NCI-H748 treated with DMSO at 0.1 percent for 48 hours (cell line): ENCODE measurements around the gene CPZ.
"Not testable (repeated sequence)": the region's sequence is repeated elsewhere in the genome, so short reads cannot be mapped to it uniquely, and the experiment has no call there.

Experiments
- DNase-seq: peaks from one replicate; lab custom pipeline; 2025; lab: John Stamatoyannopoulos, UW

The CPZ gene

DNA sequence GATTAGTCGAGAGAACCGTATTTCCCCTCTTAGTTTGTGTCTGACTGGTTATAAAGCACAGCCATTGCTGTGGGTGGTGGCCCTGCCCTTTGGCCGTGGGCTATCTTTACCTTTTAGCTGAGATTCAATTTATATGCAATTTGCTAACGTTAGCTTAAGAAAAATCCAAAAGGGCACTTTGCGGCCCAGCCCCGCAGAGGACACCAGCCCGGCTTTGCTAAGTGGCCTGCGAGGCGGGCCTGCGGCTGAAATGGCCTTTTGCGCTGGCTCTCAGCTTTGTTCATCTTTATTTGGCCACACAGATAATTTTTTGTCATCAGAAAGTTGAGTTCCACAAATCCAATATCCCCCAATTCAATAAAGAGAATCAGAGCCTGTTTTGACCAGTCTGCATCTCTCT lies 48.3 kb downstream of the CPZ start:
- DNase-seq = no peak

DNA sequence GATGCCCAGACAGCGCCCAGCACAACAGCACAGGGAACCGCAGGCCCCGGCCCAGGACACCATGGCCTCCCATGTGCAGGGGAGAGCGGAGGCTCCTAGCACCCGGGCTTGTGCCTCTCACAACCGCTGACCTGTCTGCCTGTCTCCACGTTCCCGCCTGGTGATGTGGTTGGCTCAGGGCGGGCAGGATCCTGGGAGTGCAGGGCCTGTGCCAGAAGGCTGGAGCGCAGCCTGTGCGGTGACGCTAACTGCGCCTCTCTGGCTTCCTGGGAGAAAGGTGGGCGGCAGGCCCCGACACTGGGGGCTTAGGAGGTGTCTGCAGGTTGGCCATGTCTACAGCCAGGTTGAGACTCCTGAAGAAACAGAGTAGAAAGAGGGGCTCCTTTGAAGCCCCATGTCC lies 48.7 kb downstream of the CPZ start:
- no peak for DNase-seq

DNA sequence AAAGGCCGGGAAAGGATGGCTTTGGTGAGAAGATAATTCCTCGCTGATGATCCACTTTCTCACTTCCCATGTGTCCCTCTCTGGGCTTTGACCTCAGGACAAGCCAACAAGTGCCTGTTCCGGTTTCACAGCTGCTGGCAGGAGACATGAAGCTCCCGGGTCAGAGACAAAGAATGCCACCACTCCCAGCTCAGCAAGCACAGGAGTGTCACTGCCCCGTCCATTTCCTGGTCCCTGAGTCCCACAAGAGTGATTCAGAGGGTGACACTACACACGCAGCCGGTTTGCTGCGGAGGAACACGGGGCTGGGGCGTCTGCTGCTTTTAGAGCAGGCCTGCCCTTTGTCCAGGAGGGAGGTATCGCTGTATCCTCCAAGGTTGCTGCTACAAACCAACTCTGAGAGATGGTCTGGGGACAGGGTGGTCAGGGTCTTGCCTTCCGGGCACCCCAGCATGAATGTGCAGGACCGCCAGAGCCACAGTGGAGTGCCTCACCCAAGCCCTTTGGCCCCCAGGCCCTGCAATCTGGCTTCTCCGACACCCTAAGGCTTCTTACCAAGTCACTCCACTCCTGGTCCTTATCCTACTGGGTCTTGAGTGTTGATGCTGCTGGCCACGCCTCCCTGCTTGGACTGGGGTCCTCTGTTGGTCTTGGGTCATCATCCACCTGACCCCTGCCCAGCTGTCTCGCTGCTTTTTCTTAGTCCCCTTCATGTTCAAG lies 49.5 kb downstream of the CPZ start:
- no peak for DNase-seq

DNA sequence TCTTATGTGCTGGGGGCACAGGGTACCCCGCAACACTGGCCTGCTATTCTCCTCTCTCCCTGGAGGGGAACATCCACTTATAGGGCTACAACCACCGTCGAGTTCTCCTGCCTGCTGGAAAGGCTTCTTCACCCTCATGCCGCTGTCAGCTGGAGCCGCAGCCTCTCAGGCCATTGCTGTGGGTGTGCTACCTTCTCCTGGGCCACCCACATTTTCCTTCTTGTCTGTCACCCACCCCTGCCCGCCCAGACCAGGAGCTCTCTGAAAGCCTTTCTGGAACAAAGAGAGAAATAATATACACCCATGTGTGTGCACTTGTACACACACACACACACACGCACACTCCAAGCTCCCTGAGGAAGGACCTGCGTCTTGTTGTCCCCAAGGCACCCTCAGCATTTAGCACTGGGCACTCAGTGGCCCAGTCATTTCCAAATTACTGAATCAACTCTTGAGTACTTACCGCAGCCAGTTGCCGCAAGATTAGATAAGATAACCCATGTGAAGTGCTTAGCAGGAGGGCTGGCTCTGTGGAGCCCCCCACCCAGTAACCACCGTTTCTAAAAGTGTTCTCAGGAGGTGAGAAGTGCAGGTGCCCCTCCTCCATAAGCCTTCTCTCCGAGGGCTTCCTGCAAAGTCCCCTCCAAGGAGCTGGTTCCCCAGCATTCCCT lies 50.2 kb downstream of the CPZ start:
- DNase-seq = no peak

DNA sequence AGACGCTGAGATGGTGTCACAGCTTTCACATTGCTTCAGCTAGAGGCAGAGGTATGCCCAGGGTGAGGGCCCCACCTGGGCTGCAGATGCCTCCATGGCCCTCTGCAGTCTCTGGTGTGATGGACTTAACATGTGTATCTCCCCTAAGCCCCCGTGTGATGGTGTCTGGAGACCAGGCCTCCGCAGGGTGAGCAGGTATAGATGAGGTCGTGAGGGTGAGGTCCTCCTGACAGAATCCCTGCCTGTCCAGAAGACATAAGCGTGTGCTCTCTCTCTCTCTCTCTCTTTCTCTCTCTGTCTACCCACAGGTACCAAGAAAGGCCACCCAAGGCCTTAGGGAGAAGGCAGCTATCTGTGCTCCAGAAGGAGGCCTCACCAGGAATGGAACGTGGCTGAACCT lies 50.9 kb downstream of the CPZ start:
- DNase-seq = no peak

DNA sequence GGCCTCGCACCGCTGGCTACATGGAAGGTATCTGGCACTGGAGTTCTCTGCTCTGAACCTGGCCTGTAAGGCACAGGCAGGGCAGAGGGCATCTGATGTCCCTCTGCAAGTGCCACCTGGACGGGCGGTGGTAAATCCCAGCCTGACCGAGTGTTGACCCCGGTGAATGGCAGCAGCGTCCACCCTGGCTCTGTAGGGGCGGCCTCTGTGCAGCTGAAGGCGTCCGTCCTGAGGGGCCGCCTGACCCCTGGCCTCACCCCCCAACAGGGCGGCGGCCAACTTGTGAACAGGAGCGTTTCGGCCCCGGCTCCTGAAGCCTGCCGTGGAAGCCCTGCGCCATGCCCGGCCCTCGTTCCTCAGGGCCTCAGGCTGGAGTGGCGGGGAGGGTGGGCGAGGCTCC lies 51.4 kb downstream of the CPZ start:
- no peak for DNase-seq

DNA sequence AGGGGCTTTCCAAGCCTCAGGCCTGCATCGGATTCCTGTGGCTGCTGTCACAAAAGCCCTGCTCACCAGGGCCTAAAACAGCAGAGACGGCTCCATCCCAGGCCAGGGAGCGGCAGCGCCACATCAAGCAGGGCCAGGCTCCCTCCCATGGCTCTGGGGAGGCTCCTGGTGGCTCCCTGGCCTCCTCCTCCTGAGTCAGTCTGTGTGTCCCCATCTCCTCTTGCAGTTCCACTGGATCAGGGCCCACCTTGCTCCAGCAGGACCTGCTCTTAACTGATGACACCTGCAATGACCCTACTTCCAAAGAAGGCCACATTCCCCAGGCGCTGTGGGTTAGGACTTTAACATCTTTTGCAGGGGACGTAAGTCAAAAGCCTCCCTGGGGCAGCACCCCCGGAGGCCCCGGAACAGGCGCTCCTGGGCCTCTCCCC lies 51.9 kb downstream of the CPZ start:
- no peak for DNase-seq

DNA sequence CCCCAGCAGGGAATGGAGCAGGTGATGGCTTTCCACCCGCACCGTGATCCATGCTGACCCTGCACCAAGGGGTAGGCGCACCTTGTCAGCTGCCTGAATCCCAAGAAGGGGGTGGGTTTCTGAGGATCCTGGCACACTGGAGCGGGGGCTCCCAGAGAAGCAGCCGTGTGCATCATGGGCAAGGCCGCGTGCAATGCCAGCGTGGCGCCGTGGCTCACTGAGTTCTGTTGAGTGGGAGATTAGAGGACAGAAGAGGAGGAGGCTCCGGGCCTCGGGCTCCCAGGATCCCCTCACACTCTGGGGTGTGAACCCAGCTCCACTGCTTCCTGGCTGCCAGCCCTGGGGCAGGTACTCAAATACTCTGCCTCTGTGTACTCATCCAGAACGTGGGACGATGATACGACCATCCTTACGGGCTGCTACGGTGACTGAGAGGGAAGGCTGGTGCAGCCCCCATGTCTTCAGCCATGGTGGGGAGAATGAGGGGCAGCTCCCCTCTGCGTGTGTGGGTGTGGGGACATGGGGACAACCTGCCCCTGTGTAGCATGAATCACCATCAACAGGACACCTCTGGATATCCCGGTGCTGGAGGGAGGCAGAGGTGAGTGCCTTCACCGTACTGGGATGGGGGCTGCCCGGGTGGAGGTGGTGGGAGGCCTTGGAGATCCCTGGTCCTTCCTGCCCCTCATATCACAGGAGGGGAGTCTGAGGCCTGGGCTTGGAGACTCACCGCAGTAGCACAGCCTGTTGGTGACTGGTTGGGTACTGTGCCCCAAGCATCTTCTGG lies 52.6 kb downstream of the CPZ start:
- no peak for DNase-seq

DNA sequence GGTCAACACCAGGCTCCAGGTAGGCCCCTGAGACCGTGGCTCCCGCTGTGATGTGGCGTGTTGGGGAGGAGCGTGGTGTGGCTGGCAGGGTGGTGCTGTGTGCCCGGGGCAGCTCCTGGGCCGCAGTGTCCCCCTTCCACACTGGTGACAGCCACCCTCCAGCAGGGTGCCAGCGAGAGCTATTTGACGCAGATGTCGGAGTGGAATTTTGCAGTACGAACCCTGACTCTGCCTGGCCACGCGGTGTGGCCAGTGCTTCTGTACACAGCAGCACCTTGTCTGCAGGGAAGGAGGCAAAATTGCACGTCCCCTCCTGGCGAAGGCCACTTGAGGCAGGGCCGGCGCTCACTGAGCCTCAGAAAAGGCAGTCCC lies 53.2 kb downstream of the CPZ start:
- no peak for DNase-seq

DNA sequence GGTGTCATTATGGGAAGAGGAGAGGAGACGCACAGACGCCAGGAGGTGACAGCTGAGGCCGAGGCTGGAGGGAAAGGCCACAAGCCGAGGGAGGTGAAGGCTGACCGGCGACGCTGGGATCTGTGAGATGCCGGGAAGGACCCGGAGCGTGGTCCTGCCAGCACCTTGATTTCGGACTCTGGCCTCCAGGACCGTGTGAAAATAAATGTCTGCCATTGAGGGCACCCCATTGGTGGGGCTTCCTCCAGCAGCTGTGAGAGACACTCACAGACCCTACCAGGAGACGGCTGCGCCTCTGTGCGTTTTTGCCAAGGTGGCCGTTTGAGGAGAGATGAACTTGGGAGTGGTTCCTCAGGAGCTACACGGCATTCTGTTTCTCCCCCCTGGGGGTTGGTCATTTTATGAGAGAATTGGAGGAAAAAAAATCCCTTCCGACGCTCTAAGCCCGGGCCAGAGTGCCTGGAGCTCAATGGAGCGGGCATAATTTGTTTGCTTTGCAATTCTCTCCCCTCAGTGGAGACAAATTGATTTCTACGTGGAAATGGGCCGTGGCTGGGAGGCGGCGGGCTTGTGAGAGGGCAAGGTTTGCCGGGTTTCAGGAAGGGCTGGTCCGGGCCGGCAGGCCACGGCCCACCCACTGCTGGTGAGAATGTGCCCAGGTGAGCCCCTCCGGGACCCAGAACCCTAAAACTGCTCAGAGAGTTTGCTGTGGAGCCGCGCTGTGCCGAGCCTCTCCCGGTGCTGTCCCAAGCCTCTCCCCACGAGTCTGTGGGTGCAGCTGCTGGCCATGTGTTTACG lies 53.9 kb downstream of the CPZ start:
- DNase-seq = peak; percentile 0

DNA sequence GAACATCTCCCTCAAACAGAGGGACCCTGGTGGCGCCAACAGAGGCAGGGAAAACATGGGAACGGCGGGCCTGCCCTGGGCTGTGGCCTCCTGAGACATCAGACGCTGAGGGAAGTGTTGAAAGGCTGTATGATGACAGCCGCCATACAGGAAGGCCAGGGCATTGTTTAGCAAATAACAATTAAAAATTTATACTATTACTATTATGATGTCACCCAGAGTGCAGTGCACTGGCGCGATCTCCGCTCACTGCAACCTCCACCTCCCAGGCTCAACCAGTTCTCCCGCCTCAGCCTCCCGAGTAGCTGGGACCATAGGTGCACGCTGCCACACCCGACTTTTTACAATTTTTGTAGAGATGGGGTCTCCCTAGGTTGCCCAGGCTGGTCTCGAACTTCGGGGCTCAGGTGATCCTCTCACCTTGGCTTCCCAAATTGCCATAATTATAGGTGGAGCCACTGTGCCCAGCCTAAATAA lies 54.6 kb downstream of the CPZ start:
- no peak for DNase-seq

DNA sequence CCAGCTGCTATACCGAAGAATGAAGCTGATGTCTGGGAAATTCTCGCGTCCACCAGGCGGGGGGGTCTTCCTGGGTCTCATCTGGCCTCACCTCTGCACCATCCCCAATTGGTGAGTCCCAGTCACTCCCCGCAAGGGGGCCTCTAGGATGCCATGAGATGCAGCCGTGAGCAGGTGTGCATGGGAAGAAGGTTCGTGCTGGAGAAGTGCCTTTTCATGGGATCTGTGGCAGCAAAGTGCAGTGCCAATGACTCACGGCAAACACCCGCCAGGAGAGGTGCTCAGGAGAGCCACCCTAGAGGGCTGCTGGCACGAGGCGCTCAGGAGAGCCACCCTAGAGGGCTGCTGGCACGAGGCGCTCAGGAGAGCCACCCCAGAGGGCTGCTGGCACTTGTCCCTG lies 55.1 kb downstream of the CPZ start:
- DNase-seq = no peak

DNA sequence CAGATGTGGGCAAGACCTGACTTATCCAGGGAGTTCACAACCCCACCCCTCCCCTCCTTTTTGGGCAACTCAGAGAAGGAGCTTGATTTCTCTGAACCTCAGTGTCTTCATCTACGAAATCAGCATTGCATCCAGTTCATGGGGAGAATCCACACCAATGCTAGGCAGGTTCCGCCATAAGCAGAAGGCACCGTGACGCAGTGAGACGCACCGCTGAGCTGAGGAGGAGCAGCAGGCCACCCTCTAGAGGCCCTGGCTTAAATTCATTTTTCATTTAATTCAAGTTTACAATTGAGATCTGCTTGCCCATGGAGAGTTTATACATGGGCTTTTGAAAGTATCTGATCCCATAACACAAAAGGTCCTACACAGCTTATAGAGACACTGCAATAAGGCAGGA lies 55.7 kb downstream of the CPZ start:
- no peak for DNase-seq

DNA sequence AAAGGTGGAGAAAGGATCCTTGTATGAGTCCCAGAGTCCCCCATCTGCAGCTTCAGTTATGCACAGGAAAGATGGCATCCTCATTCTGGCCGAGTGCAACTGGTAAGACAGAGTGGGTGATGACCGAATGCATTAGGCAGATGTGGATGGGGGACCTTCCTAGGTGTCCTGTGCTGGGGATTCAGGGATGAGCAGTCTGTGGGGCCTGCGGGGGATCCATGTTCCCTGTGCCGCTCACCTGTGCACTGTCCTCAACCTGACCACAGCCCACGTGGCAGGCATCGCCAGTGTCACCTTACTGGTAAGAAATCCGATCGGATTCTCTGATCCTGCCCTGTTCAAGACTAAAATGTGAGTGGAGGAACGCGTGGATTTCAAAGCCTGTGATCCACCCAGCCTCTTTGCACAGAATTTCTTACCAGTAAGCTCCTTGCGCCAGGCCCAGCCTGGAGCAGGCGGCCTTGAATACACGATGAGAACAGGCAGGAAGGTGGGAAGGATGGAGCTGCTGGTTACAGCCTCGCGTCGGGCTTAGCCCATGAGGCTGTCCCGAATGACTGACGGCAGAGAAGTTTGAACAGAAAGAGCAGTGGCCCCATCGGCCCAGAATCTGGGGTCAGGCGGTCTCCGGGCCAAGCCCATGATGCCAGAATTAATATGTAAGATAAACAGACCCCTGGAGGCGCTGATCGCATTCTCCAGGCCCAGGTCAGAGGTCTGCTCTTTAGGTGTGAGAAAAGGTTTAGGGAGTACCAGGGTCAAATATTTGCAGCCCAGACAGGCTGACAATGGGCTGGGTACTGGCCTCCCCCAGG lies 56.5 kb downstream of the CPZ start:
- DNase-seq = no peak

DNA sequence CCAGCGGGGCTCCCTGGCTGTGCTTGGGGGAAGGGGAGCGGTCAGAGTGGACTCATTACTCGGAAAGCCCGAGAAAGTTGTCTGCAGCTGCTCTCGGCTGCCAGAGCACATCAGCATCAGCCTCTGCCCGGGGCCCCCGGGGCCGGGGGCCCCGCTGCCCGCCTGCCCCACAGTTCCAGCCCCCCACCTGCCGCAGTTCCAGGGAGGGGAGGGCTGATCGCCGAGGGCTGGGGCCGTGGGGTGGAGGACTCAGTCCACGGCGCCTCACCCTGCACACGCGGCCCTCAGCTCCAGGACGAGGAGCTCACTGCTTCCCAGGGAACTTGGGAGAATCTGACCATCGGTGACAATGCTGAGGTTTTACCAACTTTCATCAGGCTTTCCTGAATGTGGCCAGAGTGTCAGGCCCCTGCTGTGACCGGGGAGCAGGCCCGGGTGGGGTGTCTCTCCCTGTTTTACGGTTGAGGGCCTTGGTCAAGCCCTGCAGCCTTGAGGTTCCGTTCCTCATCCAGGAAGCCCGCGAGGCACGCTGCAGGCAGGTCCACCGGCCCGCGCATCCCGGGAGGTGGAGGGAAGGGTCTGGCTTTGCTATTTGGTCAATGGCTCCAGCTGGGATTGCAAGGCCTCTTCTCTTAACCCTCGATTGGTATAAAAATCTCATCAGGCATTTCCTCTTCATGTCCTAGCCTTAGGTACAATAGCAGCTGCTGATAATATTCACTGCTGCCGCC lies 57.2 kb downstream of the CPZ start:
- DNase-seq = no peak

DNA sequence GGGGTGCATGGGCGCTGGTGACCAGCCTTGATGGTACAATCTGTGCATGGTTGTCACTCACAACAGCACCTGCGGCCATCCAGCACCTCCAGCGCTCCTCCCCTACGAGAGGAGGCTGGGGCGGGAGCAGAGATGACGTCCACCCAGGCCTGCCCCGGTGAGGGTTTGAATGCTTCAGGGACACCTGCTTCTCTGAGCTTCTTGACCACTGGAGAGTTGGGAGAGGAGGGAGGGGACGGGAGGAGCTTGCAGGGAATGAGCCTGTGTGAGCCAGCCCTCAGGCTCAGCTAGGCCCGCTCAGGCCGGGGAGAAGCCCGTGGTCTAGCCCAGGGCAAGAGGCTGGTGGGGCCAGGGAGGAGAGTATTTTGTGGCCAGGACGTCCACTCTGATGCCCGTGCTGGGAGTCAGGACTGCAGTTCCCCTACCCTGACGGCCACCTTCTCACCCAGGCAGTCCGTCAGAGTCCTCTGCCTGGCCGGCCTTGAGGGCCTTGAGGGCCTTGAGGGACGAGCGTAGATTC lies 59.2 kb downstream of the CPZ start:
- DNase-seq = no peak

DNA sequence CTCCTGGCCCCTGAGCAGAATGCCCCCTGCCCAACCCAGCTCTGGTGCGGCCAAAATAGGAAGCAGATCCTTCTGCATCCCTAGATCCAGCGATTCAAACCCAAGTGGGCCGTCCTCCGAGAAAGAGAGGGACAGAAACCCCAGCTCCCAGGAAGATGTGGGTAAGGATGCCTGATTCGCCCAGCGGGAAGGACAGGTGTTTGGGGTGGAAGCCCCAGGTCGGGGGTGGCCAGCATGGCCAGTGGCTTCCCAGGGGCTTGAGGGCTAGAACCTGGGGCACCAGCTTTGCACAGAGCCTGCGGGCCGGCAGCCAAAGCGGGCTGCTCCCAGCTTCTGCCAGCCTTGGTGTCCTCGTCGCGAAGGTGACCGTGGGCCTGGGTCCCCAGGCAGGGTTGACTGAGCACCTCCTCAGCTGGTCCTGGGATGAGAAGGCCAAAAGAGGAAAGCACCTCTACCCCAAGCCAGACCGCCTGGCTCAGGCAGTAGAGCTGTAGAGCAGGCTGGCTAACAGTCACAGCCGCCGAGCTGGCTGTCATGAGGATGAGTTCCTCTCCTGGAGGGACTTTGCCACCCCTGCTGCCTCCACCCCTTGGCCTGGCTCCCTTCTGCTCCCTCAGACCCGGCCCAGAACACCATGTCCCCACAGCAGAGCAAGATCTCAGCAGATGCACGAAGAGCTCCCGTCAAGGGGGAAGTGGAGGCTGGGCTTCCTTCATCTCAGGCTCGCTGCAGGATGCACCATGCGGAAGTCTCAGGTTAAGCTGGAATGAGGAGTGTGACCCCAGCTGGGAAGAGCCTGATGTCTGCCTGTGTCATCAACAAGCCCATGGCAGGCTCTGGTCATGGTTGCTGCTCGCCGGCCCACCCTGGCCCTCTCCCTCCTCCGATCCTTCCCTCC lies 59.9 kb downstream of the CPZ start:
- DNase-seq = no peak

DNA sequence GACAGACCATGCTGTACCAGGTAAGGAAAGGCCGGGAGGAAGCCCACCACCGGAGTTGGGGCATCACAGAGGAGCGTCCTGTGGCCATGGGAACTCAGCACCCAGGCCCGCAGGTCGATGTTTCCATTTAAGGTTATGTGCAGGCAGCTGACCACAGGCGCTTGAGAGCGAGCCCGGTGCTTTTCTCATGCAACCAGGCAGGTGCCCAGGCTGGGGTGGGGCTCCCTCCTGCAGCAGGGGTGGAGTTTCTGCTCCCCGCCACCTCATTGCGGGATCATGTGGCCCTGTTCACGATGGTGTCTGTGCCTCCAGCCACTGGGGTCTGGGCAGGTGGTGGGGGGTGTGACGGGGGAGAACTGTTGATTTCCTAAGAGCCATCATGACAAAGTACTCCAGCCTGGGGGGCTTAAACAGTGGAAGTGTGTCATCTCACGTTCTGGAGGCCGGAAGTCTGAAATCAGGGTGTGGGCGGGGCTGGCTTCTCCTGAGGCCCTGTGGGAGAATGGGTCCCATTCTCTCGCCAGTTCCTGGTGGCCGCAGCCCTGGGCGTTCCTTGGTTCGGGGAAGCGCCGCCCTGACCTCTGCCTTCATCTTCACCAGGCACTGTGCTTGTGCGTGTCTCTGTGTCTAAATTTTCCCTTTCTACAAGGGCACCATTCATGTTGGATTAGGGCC lies 60.9 kb downstream of the CPZ start:
- no peak for DNase-seq

DNA sequence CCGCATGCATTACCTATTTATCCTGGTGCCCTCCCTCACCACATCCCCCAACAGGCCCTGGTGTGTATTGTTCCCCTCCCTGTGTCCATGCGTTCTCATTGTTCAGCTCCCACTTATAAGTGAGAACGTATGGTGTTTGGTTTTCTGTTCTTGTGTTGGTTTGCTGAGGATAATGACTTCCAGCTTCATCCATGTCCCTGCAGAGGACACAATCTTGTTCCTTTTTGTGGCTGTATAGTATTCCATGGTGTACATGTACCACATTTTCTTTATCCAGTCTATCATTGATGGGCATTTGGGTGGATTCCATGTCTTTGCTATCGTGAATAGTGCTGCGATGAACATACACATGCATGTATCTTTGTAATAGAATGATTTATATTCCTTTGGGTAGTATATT lies 61.6 kb downstream of the CPZ start:
- not testable (repeated sequence) for DNase-seq
